ENCODE data around the gene NOTCH3.
A peak's percentile ranks its signal among the peaks of the same experiment; 100 is the strongest.

Gene NOTCH3

GRCh38 chr19:15235781-15236180 lies 35.0 kb upstream of the NOTCH3 start:
- no peak for DNase-seq

- DNase-seq, result no peak
These were observed 33.8 kb upstream of the NOTCH3 start for GRCh38 chr19:15234431-15235130.

- no peak for DNase-seq
These were observed 30.5 kb upstream of the NOTCH3 start for GRCh38 chr19:15231271-15231670.

GRCh38 chr19:15227261-15227660 lies 26.5 kb upstream of the NOTCH3 start:
- no peak for DNase-seq

- no peak for DNase-seq
These were observed 25.0 kb upstream of the NOTCH3 start for GRCh38 chr19:15225760-15226159.

GRCh38 chr19:15223649-15224361 lies 23.0 kb upstream of the NOTCH3 start:
- DNase-seq, result no peak

- DNase-seq, result peak; percentile 95
These were observed 22.2 kb upstream of the NOTCH3 start for GRCh38 chr19:15222738-15223648.

GRCh38 chr19:15220833-15221232 lies 20.0 kb upstream of the NOTCH3 start:
- no peak for DNase-seq

GRCh38 chr19:15218501-15218900 lies 17.7 kb upstream of the NOTCH3 start:
- DNase-seq, result no peak

- no peak for DNase-seq
These were observed 15.6 kb upstream of the NOTCH3 start for GRCh38 chr19:15216363-15216762.

GRCh38 chr19:15213715-15214381 lies 13.1 kb upstream of the NOTCH3 start:
- no peak for DNase-seq

GRCh38 chr19:15212711-15213110 lies 11.9 kb upstream of the NOTCH3 start:
- no peak for DNase-seq

GRCh38 chr19:15210323-15210781 lies 9.6 kb upstream of the NOTCH3 start:
- peak; percentile 22 for DNase-seq

GRCh38 chr19:15201374-15202023 lies 704 bp upstream of the NOTCH3 start:
- no peak for DNase-seq

- peak; percentile 25 for DNase-seq
These were observed 888 bp downstream of the NOTCH3 start for GRCh38 chr19:15199661-15200552.

GRCh38 chr19:15198951-15199660 lies 1.7 kb downstream of the NOTCH3 start:
- DNase-seq, result no peak

GRCh38 chr19:15197942-15198341 lies 2.9 kb downstream of the NOTCH3 start:
- no peak for DNase-seq

GRCh38 chr19:15197275-15197941 lies 3.4 kb downstream of the NOTCH3 start:
- peak; percentile 26 for DNase-seq

GRCh38 chr19:15196360-15197005 lies 4.3 kb downstream of the NOTCH3 start:
- DNase-seq, result no peak

Measured in fibroblast of upper back skin (primary cell).